ENCODE results near the gene CHST15. TPM values are rescaled to one million over a fixed set of nuclear protein-coding genes. Genes with fewer than 3 reads are reported as not detected.

Gene CHST15
- total RNA-seq, 2 donors from 2014 or later: 18.5 to 21.5 TPM

GRCh38 chr10:124045801-124046355, 47.5 kb downstream of the CHST15 start:
- intact Hi-C loops (cut with DNase I): no loop called here

GRCh38 chr10:124045276-124045675, 48.1 kb downstream of the CHST15 start:
- ATAC-seq (no peak), DNase-seq (no peak)
- TF ChIP-seq CTCF (IDR thresholded peaks at IDR 0.05) (no peak), POLR2A (IDR thresholded peaks at IDR 0.05) (no peak)
- H3K36me3 ChIP-seq (replicated peaks in 1 of 2; ENCODE audit: insufficient read depth in 1 of 2, low read depth in 2 of 2): no peaks in the 10 kb centered on the region
- no peaks in the 10 kb centered on the region for H3K9me3 ChIP-seq
- no peak overlapping the region for H3K4me3 ChIP-seq
- intact Hi-C loops (cut with DNase I): no loop called here
- 45 to 58% methylated on average over 6 of the region's 6 CpGs for WGBS, 2 donors
- H3K27ac ChIP-seq: no peak overlapping the region
- H3K4me1 ChIP-seq: no peaks in the 10 kb centered on the region
- H3K27me3 ChIP-seq: no peaks in the 10 kb centered on the region

More at GRCh38 chr10:124045801-124046355, 47.5 kb downstream of the CHST15 start:
- no peak for TF ChIP-seq POLR2A (IDR thresholded peaks at IDR 0.05)
- no peak for TF ChIP-seq CTCF (IDR thresholded peaks at IDR 0.05)
- Histone ChIP-seq H3K4me1 (no peaks in the 10 kb centered on the region), H3K4me3 (no peak overlapping the region), H3K9me3 (no peaks in the 10 kb centered on the region), H3K27ac (no peak overlapping the region), H3K36me3 (replicated peaks in 1 of 2; ENCODE audit: insufficient read depth in 1 of 2, low read depth in 2 of 2) (no peaks in the 10 kb centered on the region), H3K27me3 (no peaks in the 10 kb centered on the region)
- ATAC-seq (no peak), DNase-seq (no peak)
- 69 to 81% methylated on average over 18 of the region's 18 CpGs for WGBS, 2 donors

- Histone ChIP-seq H3K4me3 (no peak overlapping the region), H3K36me3 (replicated peaks in 1 of 2; ENCODE audit: insufficient read depth in 1 of 2, low read depth in 2 of 2) (no peaks in the 10 kb centered on the region), H3K27me3 (no peaks in the 10 kb centered on the region), H3K27ac (no peak overlapping the region), H3K4me1 (no peaks in the 10 kb centered on the region), H3K9me3 (no peaks in the 10 kb centered on the region)
- DNase-seq (no peak), ATAC-seq (no peak)
- no peak for TF ChIP-seq POLR2A (IDR thresholded peaks at IDR 0.05)
- no peak for TF ChIP-seq CTCF (IDR thresholded peaks at IDR 0.05)
- intact Hi-C loops (cut with DNase I): no loop called here
- 89 to 90% methylated on average over 36 to 40 of the region's 40 CpGs for WGBS, 2 donors
Observed at GRCh38 chr10:124044143-124044862, 49.1 kb downstream of the CHST15 start.

GRCh38 chr10:124043310-124044142, 49.9 kb downstream of the CHST15 start:
- TF ChIP-seq POLR2A (IDR thresholded peaks at IDR 0.05) (no peak), CTCF (IDR thresholded peaks at IDR 0.05) (no peak)
- 52 to 54% methylated on average over 12 of the region's 12 CpGs for whole genome bisulfite sequencing, 2 donors
- Histone ChIP-seq H3K9me3 (no peaks in the 10 kb centered on the region), H3K36me3 (replicated peaks in 1 of 2; ENCODE audit: insufficient read depth in 1 of 2, low read depth in 2 of 2) (no peaks in the 10 kb centered on the region), H3K4me3 (no peak overlapping the region), H3K27ac (no peak overlapping the region), H3K4me1 (no peaks in the 10 kb centered on the region), H3K27me3 (no peaks in the 10 kb centered on the region)
- DNase-seq: peak in 1 of 4 donors; percentile 49
- intact Hi-C loops (cut with DNase I): no loop called here
- ATAC-seq: no peak
